ENCODE measurements around the gene ZNF846. TPM values are rescaled to one million over a fixed set of nuclear protein-coding genes. Genes with fewer than 3 reads are reported as not detected.

ZNF846 gene
- total and polyA plus RNA-seq, 9 of the 15 experiments (the other 6 are each of a cell fraction or from before 2014, with no cell fraction given): 4.1 to 8.7 (median 7.8) TPM

- no peaks in the 10 kb centered on the region for H3K27me3 ChIP-seq (ENCODE audit: control insufficient read depth in 2 of 2, insufficient read depth in 2 of 2, low read length in 2 of 2)
- ChIA-PET POLR2A (interaction anchor here (2.6 kb wide), 1 partner anchor 9 kb away, joined by 13 read pairs; no protein-coding TSS in a partner anchor), CTCF (ENCODE audit: low intra/inter-chr PET ratio) (no interaction called here)
- no peaks in the 10 kb centered on the region for H3K9me1 ChIP-seq (ENCODE audit: control insufficient read depth, insufficient read depth, low read length)
- H3K4me3 ChIP-seq: no peak overlapping the region
- H3K4me1 ChIP-seq (replicated peaks in 1 of 2; ENCODE audit: control insufficient read depth in 2 of 2, insufficient read depth in 2 of 2, low read length in 2 of 2): no peaks in the 10 kb centered on the region; a peak in 1 of 5 replicates
- 20% methylated on average over 6 of the region's 6 CpGs for WGBS (ENCODE audit: insufficient coverage, low coverage, missing lambda C conversion rate)
- no peaks in the 10 kb centered on the region for H3K36me3 ChIP-seq (ENCODE audit: control insufficient read depth, insufficient read depth, low read length)
- no TSS peak for BruUV-seq (replicated peaks)
- ATAC-seq: no peak
- intact Hi-C loops (cut with micrococcal nuclease): no loop called here
- DNase-seq (ENCODE audit: extremely low read depth in 1 of 4, low spot score in 3 of 4): no peak
- H3K27ac ChIP-seq (ENCODE audit: extremely low read depth, low read depth, low read length): no peak overlapping the region
- H4K20me1 ChIP-seq (replicated peaks; ENCODE audit: control insufficient read depth, insufficient read depth, low read length): no peaks in the 10 kb centered on the region
- no peak for FAIRE-seq
- TF ChIP-seq XRCC5 (IDR thresholded peaks at IDR 0.05; ENCODE audit: low read depth, low read length): no peak
- TF ChIP-seq SMARCB1 (IDR thresholded peaks at IDR 0.05; ENCODE audit: insufficient read length, low read depth): no peak
- TF ChIP-seq POLR2A (conservative IDR thresholded peaks at IDR 0.05): no peak
- TF ChIP-seq ZBTB12 (CRISPR knock-in tag; IDR thresholded peaks at IDR 0.05): no peak
- no peak for TF ChIP-seq TCF7L2 (IDR thresholded peaks at IDR 0.05; ENCODE audit: low read depth, low read length)
- TF ChIP-seq DDX20 (tag; IDR thresholded peaks at IDR 0.05; ENCODE audit: low read depth): no peak
- no peak for TF ChIP-seq SP1 (CRISPR knock-in tag; IDR thresholded peaks at IDR 0.05)
- TF ChIP-seq BCLAF1 (IDR thresholded peaks at IDR 0.05; ENCODE audit: borderline replicate concordance in 1 of 2, control insufficient read depth in 1 of 2, low read depth in 2 of 2, low read length in 1 of 2): no peak
- no peak for TF ChIP-seq BRCA1 (IDR thresholded peaks at IDR 0.05)
- no peak for TF ChIP-seq BRCA1 (CRISPR knock-in tag; IDR thresholded peaks at IDR 0.05)
- TF ChIP-seq ZBTB1 (CRISPR knock-in tag; IDR thresholded peaks at IDR 0.05; ENCODE audit: borderline replicate concordance, low read depth): no peak
- TF ChIP-seq ZNF512 (tag; IDR thresholded peaks at IDR 0.05): no peak
- in situ Hi-C loops (cut with MboI): no loop called here
- no peak overlapping the region for H3K9ac ChIP-seq (ENCODE audit: insufficient read depth in 1 of 2, low read depth in 2 of 2, low read length in 2 of 2)
- peak overlapping the region; percentile 80 for H2AFZ ChIP-seq (ENCODE audit: low read depth, low read length)
- no peaks in the 10 kb centered on the region for H3K9me3 ChIP-seq (replicated peaks; ENCODE audit: control insufficient read depth, insufficient read depth, low read depth, low read length)
- H3K4me2 ChIP-seq (ENCODE audit: insufficient read depth, low read length): no peak overlapping the region
- H3K79me2 ChIP-seq (ENCODE audit: control insufficient read depth, insufficient read depth, low read length): no peaks in the 10 kb centered on the region
Observed at GRCh38 chr19:9721861-9722260, 46.7 kb downstream of the ZNF846 start.

Measured in K562 (cell line).